Psoas muscle (tissue), 8 donors: ENCODE results near the gene LYSMD3. TPM values are rescaled to one million over a fixed set of nuclear protein-coding genes. Genes with fewer than 3 reads are reported as not detected.

Source experiments
- ATAC-seq, 4 donors: fragments of 200-7000 bp; cut with Tn5 transposase; one replicate each; pipeline ENCODE4 v1.9.1; 2020; ENCODE audit warnings: moderate library complexity in 3 of 4, mild to moderate bottlenecking in 2 of 4
- DNase-seq, 2 donors: peaks; one replicate each; pipeline ENCODE4 v3.0.0-alpha.2; 2020
- H3K27ac ChIP-seq: fragments of 200-600 bp; one replicate; pipeline ENCODE4 v1.8.0; 2022
- H3K27me3 ChIP-seq, 3 donors: fragments of 200-600 bp in 1 of 3; one replicate each; pipeline versions ENCODE4 v1.6.1 to v1.8.0; 2013 to 2022; ENCODE audit warnings: low read length in 2 of 3, mild to moderate bottlenecking in 2 of 3, moderate library complexity in 1 of 3; ENCODE audit not compliant: insufficient read depth in 3 of 3
- H3K36me3 ChIP-seq, 2 donors: fragments of 200-600 bp in 1 of 2; one replicate each; pipeline versions ENCODE4 v1.6.1 to v1.8.0; 2013 to 2022; ENCODE audit warnings: low read depth in 1 of 2, mild to moderate bottlenecking in 1 of 2, moderate library complexity in 1 of 2; ENCODE audit not compliant: insufficient read depth in 1 of 2
- H3K4me1 ChIP-seq: fragments of 200-600 bp; one replicate; pipeline ENCODE4 v1.8.0; 2022
- H3K4me3 ChIP-seq: fragments of 200-600 bp; one replicate; pipeline ENCODE4 v1.8.0; 2022; ENCODE audit warnings: mild to moderate bottlenecking
- H3K9me3 ChIP-seq: fragments of 200-600 bp; one replicate; pipeline ENCODE4 v1.8.0; 2022
- WGBS, 3 donors: extraction: QIAGEN DNeasy Blood & Tissue Kit; methylation state at CpG; one replicate each; pipeline versions ENCODE4 v1.1.6 to v1.1.7; 2013; 5-methylcytosine and 5-hydroxymethylcytosine counted together
- intact Hi-C, 2 donors: fragments of 100-400 bp; cut with DNase I; formaldehyde crosslinking; loops; one replicate each; pipeline versions ENCODE4 v1.11.0 to v1.14.2; 2022
- polyA plus RNA-seq, 3 donors: library from polyadenylated mRNA; stranded (reverse); fragments of 200-250 nt; gene quantifications; one replicate each; pipeline ENCODE4 v1.2.3, GENCODE V29; 2013
- total RNA-seq, 4 donors: library from RNA; stranded (reverse); fragmentation: NEBNext Ultra II Directional in 2 of 4; extraction: Animal tissue kit (Norgen Biotek cat#: 25700) in 2 of 4; gene quantifications; one replicate each; pipeline versions ENCODE4 v1.2.1 to v1.2.4, GENCODE V29; 2021 to 2023
- TF ChIP-seq, protein P1 (sequence below): fragments of 200-600 bp; IDR thresholded peaks from one replicate; pipeline ENCODE4 v1.8.0; 2022; ENCODE audit warnings: antibody characterized with exemption
- donor health status: healthy with polysubstance abuse.
- donor health status: DM: no; HTN: no; CAD: no; lungs with moderate emphysema.
- donor health status: Bipolar disorder and iron deficiency.
- donor health status: healthy.
- donor health status: DM: yes; HTN: yes; CAD: no.
- donor health status: DM: no; HTN: no; CAD: no.
- donor health status: DM: no; HTN: no; CAD: no.
- donor health status: DM: yes; HTN: yes; CAD: no.

Gene LYSMD3
- total and polyA plus RNA-seq, 7 donors: 8.9 to 21.3 (median 14.1) TPM

DNA sequence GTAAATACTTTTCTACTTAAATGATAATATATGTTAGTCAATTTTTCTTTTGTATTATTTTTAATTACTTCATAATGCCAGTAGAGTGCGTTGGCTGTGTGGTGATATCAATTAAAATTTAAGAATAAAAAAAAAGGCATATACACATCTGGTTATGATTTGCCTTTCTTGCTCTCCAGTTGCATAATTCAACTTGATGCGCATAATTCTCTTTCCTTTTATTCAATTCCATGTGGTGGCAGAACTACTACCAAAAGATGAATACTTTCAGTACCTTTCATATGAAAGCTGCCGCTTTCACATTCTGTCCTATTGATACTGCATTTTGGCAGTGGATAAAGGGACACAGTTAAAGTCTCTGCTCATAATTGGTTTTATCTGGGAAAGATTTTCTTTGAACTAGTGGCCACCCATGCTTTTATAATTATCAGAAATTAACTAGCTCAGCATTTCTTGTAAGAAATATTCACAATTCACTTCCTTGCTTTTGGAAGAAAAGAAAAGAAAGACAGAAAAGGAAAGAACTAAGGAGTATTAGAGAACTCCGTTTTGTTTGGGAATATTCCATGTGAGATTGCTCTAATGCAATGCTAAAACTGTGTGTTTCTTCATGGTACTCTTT lies 16.9 kb upstream of the LYSMD3 start:
- Histone ChIP-seq H3K4me1 (no peaks in the 10 kb centered on the region), H3K36me3 (no peaks in the 10 kb centered on the region), H3K9me3 (no peaks in the 10 kb centered on the region), H3K27me3 (peaks cover 0 to 10% (median 6%) of the 10 kb centered on the region in 3 donors), H3K27ac (no peak overlapping the region), H3K4me3 (no peak overlapping the region)
- TF ChIP-seq, protein P1, sequence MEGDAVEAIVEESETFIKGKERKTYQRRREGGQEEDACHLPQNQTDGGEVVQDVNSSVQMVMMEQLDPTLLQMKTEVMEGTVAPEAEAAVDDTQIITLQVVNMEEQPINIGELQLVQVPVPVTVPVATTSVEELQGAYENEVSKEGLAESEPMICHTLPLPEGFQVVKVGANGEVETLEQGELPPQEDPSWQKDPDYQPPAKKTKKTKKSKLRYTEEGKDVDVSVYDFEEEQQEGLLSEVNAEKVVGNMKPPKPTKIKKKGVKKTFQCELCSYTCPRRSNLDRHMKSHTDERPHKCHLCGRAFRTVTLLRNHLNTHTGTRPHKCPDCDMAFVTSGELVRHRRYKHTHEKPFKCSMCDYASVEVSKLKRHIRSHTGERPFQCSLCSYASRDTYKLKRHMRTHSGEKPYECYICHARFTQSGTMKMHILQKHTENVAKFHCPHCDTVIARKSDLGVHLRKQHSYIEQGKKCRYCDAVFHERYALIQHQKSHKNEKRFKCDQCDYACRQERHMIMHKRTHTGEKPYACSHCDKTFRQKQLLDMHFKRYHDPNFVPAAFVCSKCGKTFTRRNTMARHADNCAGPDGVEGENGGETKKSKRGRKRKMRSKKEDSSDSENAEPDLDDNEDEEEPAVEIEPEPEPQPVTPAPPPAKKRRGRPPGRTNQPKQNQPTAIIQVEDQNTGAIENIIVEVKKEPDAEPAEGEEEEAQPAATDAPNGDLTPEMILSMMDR: no peak
- 75 to 84% (median 77%) methylated on average over 4 of the region's 4 CpGs for WGBS, 3 donors
- DNase-seq (no peak), ATAC-seq (no peak)
- intact Hi-C loops: no loop called here

DNA sequence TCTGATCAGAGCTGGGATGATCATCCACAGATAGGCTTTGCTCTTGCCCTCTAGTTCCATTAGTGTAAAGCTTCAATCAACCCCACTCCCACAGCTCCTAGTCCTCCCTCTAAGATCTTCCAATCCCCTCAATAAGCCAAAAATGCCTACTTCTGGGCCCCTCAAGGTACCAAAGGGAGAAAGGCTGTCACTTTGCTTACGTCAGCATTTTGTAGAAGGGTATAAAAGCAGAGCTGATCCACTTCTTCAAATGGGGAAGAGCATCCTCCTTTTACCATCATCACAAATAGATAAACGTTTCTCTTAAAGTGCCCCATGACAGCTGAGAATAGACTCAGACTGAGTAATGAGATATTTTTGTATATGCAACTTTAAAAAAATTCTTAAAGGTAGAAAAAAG lies 16.1 kb upstream of the LYSMD3 start:
- peaks cover 0 to 10% (median 6%) of the 10 kb centered on the region in 3 donors for H3K27me3 ChIP-seq
- H3K36me3 ChIP-seq: no peaks in the 10 kb centered on the region
- DNase-seq (no peak), ATAC-seq (no peak)
- TF ChIP-seq, protein P1: no peak
- no peak overlapping the region for H3K27ac ChIP-seq
- intact Hi-C loops: no loop called here
- H3K4me3 ChIP-seq: no peak overlapping the region
- H3K9me3 ChIP-seq: no peaks in the 10 kb centered on the region
- no peaks in the 10 kb centered on the region for H3K4me1 ChIP-seq
- WGBS, 3 donors: 66 to 80% (median 70%) methylated on average over 2 of the region's 2 CpGs

DNA sequence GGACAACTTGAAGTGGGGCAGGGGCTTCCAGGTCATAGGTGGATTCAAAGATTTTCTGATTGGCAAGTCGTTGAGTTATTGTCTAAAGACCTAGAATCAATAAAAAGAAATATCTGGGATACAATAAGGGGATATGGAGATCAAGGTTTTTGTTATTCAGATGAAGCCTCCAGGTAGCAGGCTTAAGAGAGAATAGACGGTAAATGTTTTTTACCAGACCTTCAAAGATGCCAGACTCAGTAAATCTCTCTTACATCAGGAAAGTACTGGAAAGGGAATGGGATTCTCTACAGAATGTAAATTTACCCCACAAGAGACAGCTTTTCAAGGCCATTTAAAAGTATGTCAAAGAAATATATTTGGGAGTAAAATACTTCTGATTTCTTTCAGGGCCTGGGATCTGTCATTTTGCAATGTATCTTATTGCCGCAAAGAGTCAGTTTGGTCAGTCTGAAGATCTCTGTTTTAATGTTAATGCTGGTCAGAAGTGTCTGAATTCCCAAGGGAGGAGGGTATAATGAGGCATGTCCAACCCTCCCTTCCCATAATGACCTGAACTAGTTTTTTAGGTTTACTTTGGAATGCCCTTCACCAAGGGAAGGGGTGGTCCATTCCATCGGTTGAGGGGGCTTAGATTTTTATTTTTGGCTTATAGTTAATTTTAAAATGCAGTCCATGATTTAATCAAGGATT lies 13.6 kb upstream of the LYSMD3 start:
- Histone ChIP-seq H3K4me1 (no peaks in the 10 kb centered on the region), H3K27me3 (peaks cover 0 to 10% (median 6%) of the 10 kb centered on the region in 3 donors), H3K36me3 (no peaks in the 10 kb centered on the region), H3K27ac (no peak overlapping the region), H3K9me3 (no peaks in the 10 kb centered on the region), H3K4me3 (no peak overlapping the region)
- TF ChIP-seq, protein P1: no peak
- 42 to 70% (median 56%) methylated on average over 4 of the region's 4 CpGs for WGBS, 3 donors
- ATAC-seq (no peak), DNase-seq (no peak)
- intact Hi-C loops: no loop called here

DNA sequence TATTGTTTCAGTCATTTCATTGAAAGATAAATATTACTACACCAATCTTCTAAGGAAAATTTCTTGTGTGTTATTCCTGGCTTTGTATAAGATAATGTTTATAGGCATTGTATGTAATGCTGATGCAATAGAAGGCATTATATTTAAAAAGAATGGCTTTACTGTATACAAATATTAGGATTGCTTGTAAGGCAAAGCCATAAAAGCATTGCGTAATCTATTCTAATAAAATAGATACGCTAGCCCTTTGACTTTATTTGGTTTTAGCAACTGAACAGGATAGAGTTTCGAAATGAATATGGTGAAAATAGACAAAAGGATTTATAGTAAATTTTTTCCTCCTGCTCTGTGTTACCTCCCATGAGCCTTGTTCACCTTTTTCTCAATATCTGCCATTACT lies 5.5 kb upstream of the LYSMD3 start:
- H3K27me3 ChIP-seq: peaks cover 0 to 7% (median 0%) of the 10 kb centered on the region in 3 donors

More for the DNA sequence above, 5.5 kb upstream of the LYSMD3 start:
- H3K27ac ChIP-seq: no peak overlapping the region
- intact Hi-C loops: no loop called here
- TF ChIP-seq, protein P1: no peak
- H3K36me3 ChIP-seq: no peaks in the 10 kb centered on the region
- WGBS, 3 donors: 79 to 88% (median 88%) methylated on average over 3 of the region's 3 CpGs
- peaks cover 11% of the 10 kb centered on the region for H3K4me1 ChIP-seq
- ATAC-seq (no peak), DNase-seq (no peak)
- H3K9me3 ChIP-seq: no peaks in the 10 kb centered on the region
- no peak overlapping the region for H3K4me3 ChIP-seq
